ENCODE results near the gene C18orf32.
A peak's percentile ranks its signal among the peaks of the same experiment; 100 is the strongest.
"Not testable (repeated sequence)": the region's sequence is repeated elsewhere in the genome, so short reads cannot be mapped to it uniquely, and the experiment has no call there.

The C18orf32 gene

GRCh38 chr18:49500201-49500921 is 13.3 kb upstream of the C18orf32 start:
- DNase-seq, result no peak

- no peak for DNase-seq
Observed at GRCh38 chr18:49499046-49499637, 12.1 kb upstream of the C18orf32 start.

GRCh38 chr18:49495480-49495879 is 8.4 kb upstream of the C18orf32 start:
- no peak for DNase-seq

- no peak for DNase-seq
Observed at GRCh38 chr18:49495076-49495475, 8.0 kb upstream of the C18orf32 start.

- DNase-seq, result no peak
Observed at GRCh38 chr18:49494660-49495059, 7.6 kb upstream of the C18orf32 start.

GRCh38 chr18:49492694-49493033 is 5.6 kb upstream of the C18orf32 start:
- no peak for DNase-seq

- peak; percentile 85 to 90 for DNase-seq
Observed at GRCh38 chr18:49491857-49492693, 5.0 kb upstream of the C18orf32 start, which contains the start of gene RPL17. TSS of gene RPL17 (minus strand) at chr18:49492465.

GRCh38 chr18:49491534-49491856 is 4.5 kb upstream of the C18orf32 start:
- DNase-seq, result no peak

- no peak for DNase-seq
Observed at GRCh38 chr18:49490246-49490762, 3.3 kb upstream of the C18orf32 start.

- DNase-seq, result no peak
Observed at GRCh38 chr18:49487711-49488310, 777 bp upstream of the C18orf32 start.

- no peak for DNase-seq
Observed at GRCh38 chr18:49486606-49486952, 455 bp downstream of the C18orf32 start.

GRCh38 chr18:49486134-49486533 is 900 bp downstream of the C18orf32 start:
- no peak for DNase-seq

- no peak for DNase-seq
Observed at GRCh38 chr18:49483198-49483597, 3.8 kb downstream of the C18orf32 start.

GRCh38 chr18:49481907-49482306 is 5.1 kb downstream of the C18orf32 start:
- DNase-seq, result no peak

GRCh38 chr18:49481317-49481716 is 5.7 kb downstream of the C18orf32 start:
- DNase-seq, result no peak

- no peak for DNase-seq
Observed at GRCh38 chr18:49479381-49480137, 7.5 kb downstream of the C18orf32 start.

- no peak for DNase-seq
Observed at GRCh38 chr18:49476664-49477411, 10.2 kb downstream of the C18orf32 start.

- DNase-seq, result not testable (repeated sequence)
Observed at GRCh38 chr18:49474935-49475334, 12.1 kb downstream of the C18orf32 start.

GRCh38 chr18:49473721-49474120 is 13.3 kb downstream of the C18orf32 start:
- DNase-seq, result no peak

- DNase-seq, result no peak
Observed at GRCh38 chr18:49472459-49472858, 14.6 kb downstream of the C18orf32 start.

GRCh38 chr18:49471532-49471931 is 15.5 kb downstream of the C18orf32 start:
- DNase-seq, result no peak

GRCh38 chr18:49467599-49467998 is 19.4 kb downstream of the C18orf32 start:
- no peak for DNase-seq
